GM08714 (cell line): ENCODE data around the gene GSTO2.
"Not testable (repeated sequence)": the region's sequence is repeated elsewhere in the genome, so short reads cannot be mapped to it uniquely, and the experiment has no call there.

Experiments used
- H3K4me3 ChIP-seq: fragments of 200-500 bp; sonication (Bioruptor generic); 2 replicates; pipeline ENCODE4 v1.5.1; 2014; ENCODE audit warnings: mild to moderate bottlenecking, low read length, inconsistent platforms
- ZNF274 ChIP-seq: IDR thresholded peaks from 2 replicates; pipeline ENCODE4 v1.6.1; 2012; ENCODE audit warnings: mild to moderate bottlenecking, low read depth, low read length

GSTO2 gene

GRCh38 chr10:104268713-104269645 is at the start of gene GSTO2:
TSS of gene GSTO2 (plus strand) at chr10:104269184. CDS start at chr10:104274916, 5,732 bp downstream.
- no peak for TF ChIP-seq ZNF274
- peak within 1 kb of the TSS; percentile 95 for H3K4me3 ChIP-seq

GRCh38 chr10:104220522-104220921 is 48.5 kb upstream of the GSTO2 start:
- no peak for TF ChIP-seq ZNF274

GRCh38 chr10:104223304-104223703 is 45.7 kb upstream of the GSTO2 start:
- TF ChIP-seq ZNF274, result no peak
- no peak overlapping the region for H3K4me3 ChIP-seq

More at GRCh38 chr10:104220522-104220921, 48.5 kb upstream of the GSTO2 start:
- H3K4me3 ChIP-seq, result no peak overlapping the region

- H3K4me3 ChIP-seq, result no peak overlapping the region
- TF ChIP-seq ZNF274, result no peak
Measured at GRCh38 chr10:104230490-104230889, 38.5 kb upstream of the GSTO2 start.

- no peak for TF ChIP-seq ZNF274
- H3K4me3 ChIP-seq, result peak within 1 kb of the TSS; percentile 71
Measured at GRCh38 chr10:104231784-104232612, 37.0 kb upstream of the GSTO2 start, which contains the start of gene CFAP43. TSS of gene CFAP43 (minus strand) at chr10:104232364. CDS start at chr10:104232246, 118 bp downstream.

- TF ChIP-seq ZNF274, result no peak
- peak overlapping the region; percentile 71 for H3K4me3 ChIP-seq
Measured at GRCh38 chr10:104232613-104233102, 36.3 kb upstream of the GSTO2 start.

- no peak for TF ChIP-seq ZNF274
- no peak overlapping the region for H3K4me3 ChIP-seq
Measured at GRCh38 chr10:104233817-104234216, 35.2 kb upstream of the GSTO2 start.

GRCh38 chr10:104234934-104235333 is 34.0 kb upstream of the GSTO2 start:
- no peak for TF ChIP-seq ZNF274
- H3K4me3 ChIP-seq, result no peak overlapping the region

- no peak for TF ChIP-seq ZNF274
- H3K4me3 ChIP-seq, result no peak overlapping the region
Measured at GRCh38 chr10:104235801-104236200, 33.2 kb upstream of the GSTO2 start.

- no peak overlapping the region for H3K4me3 ChIP-seq
- no peak for TF ChIP-seq ZNF274
Measured at GRCh38 chr10:104240078-104240477, 28.9 kb upstream of the GSTO2 start.

- TF ChIP-seq ZNF274, result no peak
- no peak overlapping the region for H3K4me3 ChIP-seq
Measured at GRCh38 chr10:104242545-104242944, 26.4 kb upstream of the GSTO2 start.

- not testable (repeated sequence) for H3K4me3 ChIP-seq
Measured at GRCh38 chr10:104243009-104243408, 26.0 kb upstream of the GSTO2 start.

- no peak for TF ChIP-seq ZNF274
- no peak overlapping the region for H3K4me3 ChIP-seq
Measured at GRCh38 chr10:104243512-104243911, 25.5 kb upstream of the GSTO2 start.

- no peak for TF ChIP-seq ZNF274
- no peak overlapping the region for H3K4me3 ChIP-seq
Measured at GRCh38 chr10:104245066-104245632, 23.8 kb upstream of the GSTO2 start.
